Measurements from ENCODE around the gene TRIM28.

TRIM28 gene

GRCh38 chr19:58579473-58580142 is 35.7 kb downstream of the TRIM28 start:
- no peak for DNase-seq (ENCODE audit: low read depth)

GRCh38 chr19:58581227-58582141 is 37.6 kb downstream of the TRIM28 start:
- peak; percentile 81 for DNase-seq (ENCODE audit: low read depth)

- DNase-seq (ENCODE audit: low read depth): no peak
These were observed 39.1 kb downstream of the TRIM28 start for GRCh38 chr19:58582985-58583384.

- no peak for DNase-seq (ENCODE audit: low read depth)
These were observed 40.9 kb downstream of the TRIM28 start for GRCh38 chr19:58584498-58585441.

GRCh38 chr19:58585442-58586132 is 41.7 kb downstream of the TRIM28 start:
- no peak for DNase-seq (ENCODE audit: low read depth)

GRCh38 chr19:58586133-58586765 is 42.4 kb downstream of the TRIM28 start:
- no peak for DNase-seq (ENCODE audit: low read depth)

Measured in fibroblast of the conjunctiva (primary cell).